ENCODE data around the gene CCN2. TPM values are rescaled to one million over a fixed set of nuclear protein-coding genes. Genes with fewer than 3 reads are reported as not detected.

CCN2 gene
- polyA plus RNA-seq, 1 of the 3 experiments (the other 2 are of a cell fraction) = 709 TPM

DNA sequence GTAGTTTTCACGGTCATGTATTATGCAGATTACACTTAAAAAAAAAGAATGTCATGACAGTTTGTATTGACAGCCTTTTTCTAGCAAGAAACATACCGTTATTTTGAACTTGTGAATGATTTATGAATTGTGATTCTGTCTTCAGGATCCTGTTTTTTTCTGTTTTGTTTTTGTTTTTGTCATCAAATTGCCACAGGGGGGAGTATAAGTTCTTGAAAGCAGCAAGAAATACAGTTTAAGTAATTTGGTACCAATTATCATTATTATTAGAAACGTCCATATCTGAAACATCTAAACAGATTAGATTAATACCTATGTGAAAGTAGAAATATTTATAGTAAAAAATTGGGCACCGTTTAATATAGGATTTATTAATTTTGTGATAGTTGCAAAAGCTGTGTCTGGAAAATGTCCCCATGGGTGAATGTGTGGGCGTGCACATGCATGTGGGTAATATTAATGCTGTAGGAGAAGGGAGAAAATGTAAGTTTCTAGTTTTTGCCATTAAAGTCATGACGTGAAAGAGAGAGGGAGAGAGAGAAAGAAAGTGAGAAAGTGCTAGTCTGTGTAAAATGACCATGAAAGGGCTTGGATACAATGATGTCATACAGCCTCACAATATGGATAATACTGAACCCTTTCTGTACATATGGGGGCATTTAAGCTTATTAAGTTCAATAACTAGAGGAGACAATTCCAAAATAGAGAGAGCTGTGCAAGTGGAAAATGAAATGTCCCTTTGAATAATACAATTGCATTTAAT is 9.4 kb upstream of the CCN2 start:
- Histone ChIP-seq H3F3A (replicated peaks; ENCODE audit: insufficient read depth) (no peaks in the 10 kb centered on the region), H3K9me3 (no peaks in the 10 kb centered on the region), H3K9me2 (no peaks in the 10 kb centered on the region), H3K27ac (ENCODE audit: low read depth in 2 of 2, low read length in 1 of 2) (peak overlapping the region in 1 of 2 experiments; percentile 41; a peak in 1 of 4 replicates), H3K36me3 (replicated peaks in 1 of 2; ENCODE audit: control insufficient read depth in 1 of 2, insufficient read depth in 2 of 2, low read length in 1 of 2) (no peaks in the 10 kb centered on the region), H3K9ac (no peak overlapping the region; the same call in 1 of the 2 replicates), H3K4me3 (ENCODE audit: low read depth in 2 of 2, low read length in 1 of 2) (no peak overlapping the region), H3K79me2 (ENCODE audit: insufficient read depth) (no peaks in the 10 kb centered on the region), H4K20me1 (ENCODE audit: insufficient read depth) (no peaks in the 10 kb centered on the region), H2AFZ (ENCODE audit: low read depth) (peak overlapping the region; percentile 58; the same call in 1 of the 2 replicates), H3K4me2 (no peak overlapping the region), H3K4me1 (ENCODE audit: control insufficient read depth in 1 of 2, insufficient read depth in 2 of 2, low read depth in 1 of 2, low read length in 1 of 2) (peaks cover 0 to under 1% of the 10 kb centered on the region in 2 experiments; a peak in 1 of 4 replicates), H3K27me3 (ENCODE audit: insufficient read depth) (no peaks in the 10 kb centered on the region)
- ChIA-PET POLR2A (no interaction called here), CTCF (no interaction called here)
- TF ChIP-seq TEAD4 (IDR thresholded peaks at IDR 0.05; ENCODE audit: borderline replicate concordance, insufficient read depth) (no peak), RAD21 (IDR thresholded peaks at IDR 0.05; ENCODE audit: low read length) (peak; percentile 37), EZH2phosphoT487 (IDR thresholded peaks at IDR 0.05; ENCODE audit: borderline replicate concordance, low read depth) (no peak), PBX3 (IDR thresholded peaks at IDR 0.05) (no peak), USF1 (IDR thresholded peaks at IDR 0.05; ENCODE audit: borderline replicate concordance, low read depth) (no peak), YY1 (IDR thresholded peaks at IDR 0.05; ENCODE audit: low read depth) (no peak), MAX (IDR thresholded peaks at IDR 0.05; ENCODE audit: low read depth) (no peak), GABPA (IDR thresholded peaks at IDR 0.05; ENCODE audit: low read depth) (no peak), RCOR1 (IDR thresholded peaks at IDR 0.05; ENCODE audit: low read length) (no peak)
- TF ChIP-seq, protein P1, sequence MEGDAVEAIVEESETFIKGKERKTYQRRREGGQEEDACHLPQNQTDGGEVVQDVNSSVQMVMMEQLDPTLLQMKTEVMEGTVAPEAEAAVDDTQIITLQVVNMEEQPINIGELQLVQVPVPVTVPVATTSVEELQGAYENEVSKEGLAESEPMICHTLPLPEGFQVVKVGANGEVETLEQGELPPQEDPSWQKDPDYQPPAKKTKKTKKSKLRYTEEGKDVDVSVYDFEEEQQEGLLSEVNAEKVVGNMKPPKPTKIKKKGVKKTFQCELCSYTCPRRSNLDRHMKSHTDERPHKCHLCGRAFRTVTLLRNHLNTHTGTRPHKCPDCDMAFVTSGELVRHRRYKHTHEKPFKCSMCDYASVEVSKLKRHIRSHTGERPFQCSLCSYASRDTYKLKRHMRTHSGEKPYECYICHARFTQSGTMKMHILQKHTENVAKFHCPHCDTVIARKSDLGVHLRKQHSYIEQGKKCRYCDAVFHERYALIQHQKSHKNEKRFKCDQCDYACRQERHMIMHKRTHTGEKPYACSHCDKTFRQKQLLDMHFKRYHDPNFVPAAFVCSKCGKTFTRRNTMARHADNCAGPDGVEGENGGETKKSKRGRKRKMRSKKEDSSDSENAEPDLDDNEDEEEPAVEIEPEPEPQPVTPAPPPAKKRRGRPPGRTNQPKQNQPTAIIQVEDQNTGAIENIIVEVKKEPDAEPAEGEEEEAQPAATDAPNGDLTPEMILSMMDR (IDR thresholded peaks at IDR 0.05) = peak; percentile 61
- 26% methylated on average over 6 of the region's 6 CpGs for WGBS (ENCODE audit: low lambda C conversion rate)
- no peak for DNase-seq

Data from SK-N-SH (cell line).